GM18861 (cell line): Measurements from ENCODE around the gene PPP2R3C.
"Not testable (repeated sequence)": the region's sequence is repeated elsewhere in the genome, so short reads cannot be mapped to it uniquely, and the experiment has no call there.

Source experiments
- ATAC-seq: cut with Tn5 transposase; IDR thresholded peaks from one replicate; pipeline ENCODE4 v1.9.1; 2021; ENCODE audit not compliant: unreplicated experiment

The PPP2R3C gene

GRCh38 chr14:35065731-35066130, 56.1 kb downstream of the PPP2R3C start:
- not testable (repeated sequence) for ATAC-seq

GRCh38 chr14:35061113-35061791, 60.5 kb downstream of the PPP2R3C start:
- not testable (repeated sequence) for ATAC-seq

DNA sequence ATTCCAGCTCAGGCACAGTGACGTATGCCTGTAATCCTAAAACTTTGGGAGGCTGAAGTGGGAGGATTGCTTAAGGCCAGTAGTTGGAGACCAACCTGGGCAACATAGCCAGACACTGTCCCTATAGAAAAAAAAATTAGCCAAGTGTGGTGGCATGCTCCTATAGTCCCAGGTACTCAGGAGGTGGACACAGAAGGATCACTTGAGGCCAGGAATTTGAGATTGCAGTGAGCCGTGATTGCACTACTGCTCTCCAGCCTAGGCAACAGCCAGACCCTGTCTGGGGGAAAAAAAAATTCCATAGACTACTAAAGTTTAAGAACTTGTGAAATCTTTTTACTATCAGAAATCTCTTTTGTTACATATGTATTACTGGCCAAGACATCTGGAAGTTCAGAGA, 69.2 kb downstream of the PPP2R3C start:
- no peak for ATAC-seq

DNA sequence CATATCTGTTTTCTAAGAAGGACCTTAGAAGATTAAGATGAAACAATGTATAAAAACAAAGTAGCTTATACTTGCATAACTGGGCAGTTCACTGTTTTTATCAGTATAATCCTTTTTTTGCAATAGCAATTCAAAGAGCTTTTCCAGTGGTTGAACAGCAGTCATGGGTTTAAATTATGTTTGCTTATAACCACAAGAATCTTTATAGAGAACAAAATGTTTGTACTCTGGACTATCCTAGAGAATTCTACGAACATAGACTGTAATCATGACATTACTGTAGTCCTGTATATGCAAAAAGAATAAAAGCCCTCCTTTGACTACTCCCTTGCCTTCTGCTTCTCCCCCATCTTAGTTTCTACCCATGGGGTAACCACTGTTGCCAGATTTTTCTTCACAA, 70.0 kb downstream of the PPP2R3C start:
- no peak for ATAC-seq

- no peak for ATAC-seq
Observed at GRCh38 chr14:35050652-35051051, 71.1 kb downstream of the PPP2R3C start.

GRCh38 chr14:35047976-35048513, 73.7 kb downstream of the PPP2R3C start:
- ATAC-seq: no peak

DNA sequence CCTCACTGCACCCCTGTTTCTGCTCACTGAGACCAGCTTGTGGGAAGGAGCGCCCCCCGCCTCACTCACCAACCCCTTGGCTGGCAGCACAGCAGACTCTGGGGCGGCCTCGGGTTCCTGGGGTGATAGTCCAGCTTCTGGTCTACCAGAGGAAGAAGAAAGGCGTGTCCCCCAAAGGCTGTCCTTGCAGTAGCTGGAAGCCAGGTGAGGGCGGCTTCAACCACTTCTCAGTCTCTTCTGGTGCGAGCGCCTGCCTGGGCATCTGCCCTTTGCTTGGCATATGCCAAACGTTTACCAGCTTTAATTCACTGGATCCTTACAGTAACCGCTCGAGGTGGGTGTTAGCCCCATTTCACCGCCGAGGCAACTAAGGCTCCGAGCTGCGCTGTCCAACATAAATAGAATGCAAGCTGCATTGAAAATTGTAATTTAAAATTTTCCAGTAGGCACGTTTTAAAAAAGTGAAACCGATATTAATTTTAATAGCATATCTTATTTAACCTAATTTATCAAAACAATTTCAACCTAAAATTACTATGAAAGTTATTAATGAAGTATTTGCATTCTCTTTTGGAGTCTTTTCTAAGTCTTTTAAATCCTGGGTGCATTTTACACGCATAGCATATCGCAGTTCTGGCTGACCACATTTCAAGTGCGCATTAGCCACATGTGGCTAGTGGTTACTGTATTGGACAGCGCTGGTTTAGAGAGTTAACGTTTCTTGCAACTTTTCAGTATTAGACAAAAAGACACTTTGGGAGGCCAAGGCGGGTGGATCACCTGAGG, 74.8 kb downstream of the PPP2R3C start:
- ATAC-seq: peak; percentile 20

DNA sequence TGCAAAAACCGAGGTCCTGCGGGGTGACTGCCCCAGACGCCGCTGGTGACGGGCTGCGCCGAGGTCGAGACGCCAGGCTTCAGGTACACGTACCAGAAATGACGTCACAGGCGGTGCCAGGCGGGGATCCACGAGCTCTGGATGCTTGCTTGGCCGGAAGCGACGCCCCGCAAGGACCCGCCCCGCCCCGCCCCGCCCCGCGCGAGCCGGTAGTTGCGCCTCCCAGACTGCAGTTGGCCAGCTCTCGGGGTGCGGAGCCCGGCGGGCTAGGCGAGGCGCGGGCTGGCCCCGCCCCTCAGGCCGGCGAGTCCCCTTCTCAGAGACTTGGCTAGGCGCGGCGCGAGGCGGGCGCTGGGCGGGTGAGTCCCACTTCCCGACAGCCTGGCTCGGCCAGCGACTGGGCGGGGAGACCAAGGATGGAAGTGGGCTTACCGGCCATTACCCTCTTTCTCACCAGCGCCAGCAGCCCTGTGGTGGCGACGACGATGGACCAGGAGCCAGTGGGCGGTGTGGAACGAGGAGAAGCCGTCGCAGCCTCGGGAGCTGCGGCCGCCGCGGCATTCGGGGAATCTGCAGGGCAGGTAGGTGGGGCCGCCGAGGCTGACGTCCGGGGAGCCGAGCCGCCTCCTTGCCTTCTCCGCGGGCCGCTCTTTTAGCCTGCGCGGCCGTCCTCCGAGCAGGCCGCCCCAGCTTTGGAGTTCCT, 75.6 kb downstream of the PPP2R3C start, which contains the start of gene FAM177A1:
Gene FAM177A1 (plus strand): TSS at position 225 of the 703 bp plus-strand sequence. CDS start 192 bp downstream, at position 417.
- ATAC-seq: peak; percentile 89

GRCh38 chr14:35045798-35046047, 76.1 kb downstream of the PPP2R3C start:
- ATAC-seq: no peak

DNA sequence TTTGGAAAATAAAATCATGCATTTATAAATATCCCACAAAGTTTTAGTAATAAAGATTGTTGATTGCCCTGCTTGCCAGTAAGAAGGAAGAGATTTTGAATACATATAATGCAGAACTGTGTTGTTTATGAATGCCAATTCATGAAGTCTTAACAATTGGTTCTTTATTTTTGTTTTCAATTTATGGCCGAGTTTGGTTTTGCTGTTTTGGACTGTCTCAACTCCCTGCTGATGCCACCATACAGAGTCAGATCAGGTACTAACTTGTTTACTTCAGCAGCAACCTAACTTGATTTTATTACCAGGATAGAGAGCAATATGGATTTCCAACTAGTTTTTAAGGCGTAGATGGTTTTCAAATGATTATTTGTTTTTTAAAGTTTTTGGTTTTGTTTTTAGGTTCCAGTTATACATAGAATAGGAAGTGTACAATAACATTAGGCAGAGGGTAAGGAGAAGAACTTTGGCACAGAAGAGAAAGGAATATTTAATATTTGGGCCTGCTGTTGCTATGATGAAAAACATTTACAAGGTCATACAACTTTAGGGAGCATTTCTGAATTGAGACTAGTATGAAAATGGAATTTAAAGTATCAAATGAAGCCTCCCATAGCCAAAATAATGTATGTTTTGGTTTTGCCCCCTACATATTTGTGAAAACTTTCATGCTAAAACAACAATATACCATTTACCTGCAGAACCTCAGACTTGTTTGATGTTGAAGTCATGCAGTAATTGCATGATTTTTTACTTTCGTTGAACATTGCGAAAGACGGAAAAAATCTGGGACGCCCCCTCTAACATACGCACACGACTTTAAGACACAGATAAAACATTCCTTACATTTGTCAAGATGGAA, 76.6 kb downstream of the PPP2R3C start:
- ATAC-seq: no peak

DNA sequence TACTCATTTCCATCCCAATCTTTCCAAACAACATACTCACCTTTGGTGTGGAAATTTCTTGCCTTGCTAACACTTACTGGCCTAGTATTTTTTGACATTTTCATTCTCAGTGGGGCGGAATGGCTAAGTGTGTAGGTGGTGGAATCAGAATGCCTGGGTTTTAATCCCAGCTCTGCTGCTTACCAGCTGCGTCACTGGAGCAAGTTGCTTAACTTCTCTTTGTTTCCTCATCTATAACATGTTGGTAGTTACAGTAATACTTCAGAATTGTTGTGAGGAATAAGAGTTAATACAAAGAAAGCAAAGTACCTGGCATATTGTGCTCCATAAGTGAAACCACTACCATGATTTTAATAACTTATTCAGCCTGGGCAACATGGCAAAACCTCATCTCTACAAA, 78.7 kb downstream of the PPP2R3C start:
- no peak for ATAC-seq

DNA sequence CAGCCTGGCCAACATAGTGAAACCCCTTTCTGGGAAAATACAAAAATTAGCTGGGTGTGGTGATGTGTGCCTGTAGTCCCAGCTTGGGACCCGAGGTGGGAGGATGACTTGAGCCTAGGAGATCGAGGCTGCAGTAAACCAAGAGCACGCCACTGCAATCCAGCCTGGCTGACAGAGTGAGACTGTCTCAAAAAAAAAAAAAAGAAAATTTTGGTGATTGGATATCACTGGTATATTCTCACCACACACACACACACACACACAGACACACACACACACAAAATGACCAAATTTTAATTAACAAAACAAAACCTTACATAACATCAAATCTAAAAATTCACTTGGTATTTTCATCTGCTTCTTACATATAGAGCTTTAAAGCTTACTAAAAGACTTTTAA, 79.2 kb downstream of the PPP2R3C start:
- no peak for ATAC-seq

- ATAC-seq: not testable (repeated sequence)
Observed at GRCh38 chr14:35038312-35038711, 83.5 kb downstream of the PPP2R3C start.
